Chondrocyte (in vitro differentiated cells): ENCODE data around the gene SNCB. TPM values are rescaled to one million over a fixed set of nuclear protein-coding genes. Genes with fewer than 3 reads are reported as not detected.
"Not testable (repeated sequence)": the region's sequence is repeated elsewhere in the genome, so short reads cannot be mapped to it uniquely, and the experiment has no call there.

ENCODE experiments used
- DNase-seq: peaks from one replicate; pipeline ENCODE4 v3.0.0; 2021; ENCODE audit warnings: mixed read lengths, low spot score
- H3K27ac Mint-ChIP-seq: one replicate; pipeline ENCODE4 v1.8.0; 2021; ENCODE audit warnings: mild to moderate bottlenecking, moderate library complexity, mixed read lengths; ENCODE audit not compliant: unreplicated experiment
- H3K27me3 Mint-ChIP-seq: 2 replicates; pipeline ENCODE4 v1.8.0; 2021; ENCODE audit warnings: low read depth, mixed read lengths
- H3K36me3 Mint-ChIP-seq: 2 replicates; pipeline ENCODE4 v1.8.0; 2021; ENCODE audit warnings: low read depth, mixed read lengths
- H3K4me1 Mint-ChIP-seq: 2 replicates; pipeline ENCODE4 v1.8.0; 2021; ENCODE audit warnings: low read depth, mild to moderate bottlenecking, mixed read lengths
- H3K4me3 Mint-ChIP-seq: one replicate; pipeline ENCODE4 v1.8.0; 2021; ENCODE audit warnings: mild to moderate bottlenecking, moderate library complexity, mixed read lengths; ENCODE audit not compliant: unreplicated experiment
- H3K9me3 Mint-ChIP-seq: 2 replicates; pipeline ENCODE4 v1.8.0; 2021; ENCODE audit warnings: low read depth, mixed read lengths
- CTCF ChIP-seq: fragments of 200-600 bp; sonication (generic); IDR thresholded peaks from 2 replicates; pipeline ENCODE4 v1.5.0; 2021; ENCODE audit warnings: antibody characterized with exemption, mild to moderate bottlenecking, moderate library complexity
- total RNA-seq: library from RNA; stranded (reverse); gene quantifications from 3 replicates; pipeline ENCODE4 v1.2.1, GENCODE V29; 2021

Gene SNCB
- total RNA-seq, 1 donor from 2014 or later, result 0.45 TPM

GRCh38 chr5:176592573-176592972 lies 37.8 kb downstream of the SNCB start:
- no peak for TF ChIP-seq CTCF
- no peak overlapping the region for H3K4me3 Mint-ChIP-seq
- H3K27me3 Mint-ChIP-seq, result peaks cover 2% of the 10 kb centered on the region
- DNase-seq, result no peak
- no peaks in the 10 kb centered on the region for H3K9me3 Mint-ChIP-seq
- no peak overlapping the region for H3K27ac Mint-ChIP-seq
- H3K4me1 Mint-ChIP-seq, result no peaks in the 10 kb centered on the region
- no peaks in the 10 kb centered on the region for H3K36me3 Mint-ChIP-seq

- not testable (repeated sequence) for H3K27me3 Mint-ChIP-seq, H3K9me3 Mint-ChIP-seq, H3K27ac Mint-ChIP-seq, H3K4me3 Mint-ChIP-seq, H3K4me1 Mint-ChIP-seq, DNase-seq, H3K36me3 Mint-ChIP-seq
These were observed 38.7 kb downstream of the SNCB start for GRCh38 chr5:176591667-176592066.

- no peak for TF ChIP-seq CTCF
- no peak for DNase-seq
- H3K4me3 Mint-ChIP-seq, result no peak overlapping the region
These were observed 40.2 kb downstream of the SNCB start for GRCh38 chr5:176590035-176590717.

GRCh38 chr5:176589039-176589769 lies 41.1 kb downstream of the SNCB start:
- peaks cover 2% of the 10 kb centered on the region for H3K27me3 Mint-ChIP-seq
- no peaks in the 10 kb centered on the region for H3K4me1 Mint-ChIP-seq
- TF ChIP-seq CTCF, result no peak
- H3K27ac Mint-ChIP-seq, result no peak overlapping the region
- DNase-seq, result no peak
- no peaks in the 10 kb centered on the region for H3K36me3 Mint-ChIP-seq
- H3K4me3 Mint-ChIP-seq, result no peak overlapping the region
- H3K9me3 Mint-ChIP-seq, result peaks cover 5% of the 10 kb centered on the region

More at GRCh38 chr5:176590035-176590717, 40.2 kb downstream of the SNCB start:
- H3K27ac Mint-ChIP-seq, result no peak overlapping the region
- H3K36me3 Mint-ChIP-seq, result no peaks in the 10 kb centered on the region
- H3K27me3 Mint-ChIP-seq, result peaks cover 2% of the 10 kb centered on the region
- H3K9me3 Mint-ChIP-seq, result peaks cover 4% of the 10 kb centered on the region
- H3K4me1 Mint-ChIP-seq, result no peaks in the 10 kb centered on the region

GRCh38 chr5:176588297-176588696 lies 42.0 kb downstream of the SNCB start:
- no peaks in the 10 kb centered on the region for H3K4me1 Mint-ChIP-seq
- peaks cover 5% of the 10 kb centered on the region for H3K9me3 Mint-ChIP-seq
- H3K36me3 Mint-ChIP-seq, result no peaks in the 10 kb centered on the region
- no peak overlapping the region for H3K27ac Mint-ChIP-seq
- peaks cover 2% of the 10 kb centered on the region for H3K27me3 Mint-ChIP-seq
- H3K4me3 Mint-ChIP-seq, result no peak overlapping the region
- TF ChIP-seq CTCF, result no peak
- no peak for DNase-seq
